Esophagus mucosa (tissue), 1 donor: ENCODE results near the gene NPAT. TPM values are rescaled to one million over a fixed set of nuclear protein-coding genes. Genes with fewer than 3 reads are reported as not detected.
"Not testable (repeated sequence)": the region's sequence is repeated elsewhere in the genome, so short reads cannot be mapped to it uniquely, and the experiment has no call there.

Experiments used
- ATAC-seq: fragments of 200-7000 bp; cut with Tn5 transposase; one replicate; pipeline ENCODE4 v1.9.1; 2020
- total RNA-seq: library from RNA; stranded (reverse); gene quantifications from one replicate; pipeline ENCODE4 v1.2.4, GENCODE V29; 2023
- donor health status: DM: yes; HTN: yes; CAD: no.

NPAT gene
- total RNA-seq, 1 donor from 2014 or later, result 7.9 TPM

DNA sequence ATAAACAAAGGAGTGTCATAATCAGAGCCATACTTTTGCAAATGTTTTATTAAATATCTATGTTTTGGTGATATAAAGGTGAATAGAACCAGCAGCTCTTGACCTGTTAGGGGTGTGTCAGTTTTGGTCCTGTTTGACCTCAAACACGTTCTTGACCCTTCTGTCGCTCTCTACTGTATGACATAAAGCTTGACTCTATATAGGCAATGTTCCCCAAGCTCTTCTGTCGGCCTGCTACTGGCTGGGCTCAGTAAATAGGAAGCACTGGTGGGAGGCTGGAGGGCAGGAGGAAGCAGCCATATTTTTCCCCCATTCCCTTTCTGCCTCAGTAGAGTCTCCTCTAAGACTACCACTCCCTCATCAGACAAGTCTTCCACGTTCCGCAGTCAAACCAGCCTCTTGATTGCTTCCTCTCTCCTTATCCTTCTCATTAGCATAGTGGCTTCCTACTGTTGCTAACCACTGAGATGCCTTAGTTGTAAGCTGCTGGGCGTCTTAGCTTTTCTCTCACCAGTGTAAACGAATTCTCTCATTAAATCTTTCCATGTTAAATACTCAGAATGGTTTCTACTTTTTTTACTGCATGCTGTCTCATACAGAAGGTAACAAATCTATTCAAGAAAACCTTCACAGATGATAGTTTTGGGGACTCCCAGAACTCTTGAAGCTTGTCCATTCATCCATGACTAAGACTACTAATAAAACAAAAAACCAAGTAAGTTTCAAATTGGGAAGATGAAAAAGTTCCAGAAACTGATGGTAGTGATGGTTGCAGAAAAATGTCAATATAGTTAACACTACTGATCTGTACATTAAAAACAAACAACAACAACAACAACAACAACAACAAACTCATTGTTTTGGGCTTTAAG, 3.3 kb downstream of the NPAT start:
- ATAC-seq, result no peak

DNA sequence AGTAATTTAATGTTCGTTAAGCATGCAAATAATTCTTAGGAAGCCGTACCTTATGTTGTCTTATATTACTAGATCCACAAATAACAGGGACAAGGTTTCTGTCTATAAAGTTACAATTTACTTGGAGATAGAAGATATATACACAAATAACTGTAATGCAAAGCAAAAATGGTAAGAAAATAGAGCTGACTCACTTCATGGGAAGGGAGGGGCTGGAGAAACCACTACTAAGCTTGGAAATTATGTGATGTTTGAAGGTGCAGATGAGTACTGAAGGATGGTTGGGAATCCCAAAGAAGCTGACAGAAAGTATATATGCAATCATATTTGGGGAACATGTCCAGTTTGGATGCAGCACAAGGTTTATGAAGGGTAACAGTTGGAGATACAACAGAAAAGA, 4.0 kb downstream of the NPAT start:
- no peak for ATAC-seq

DNA sequence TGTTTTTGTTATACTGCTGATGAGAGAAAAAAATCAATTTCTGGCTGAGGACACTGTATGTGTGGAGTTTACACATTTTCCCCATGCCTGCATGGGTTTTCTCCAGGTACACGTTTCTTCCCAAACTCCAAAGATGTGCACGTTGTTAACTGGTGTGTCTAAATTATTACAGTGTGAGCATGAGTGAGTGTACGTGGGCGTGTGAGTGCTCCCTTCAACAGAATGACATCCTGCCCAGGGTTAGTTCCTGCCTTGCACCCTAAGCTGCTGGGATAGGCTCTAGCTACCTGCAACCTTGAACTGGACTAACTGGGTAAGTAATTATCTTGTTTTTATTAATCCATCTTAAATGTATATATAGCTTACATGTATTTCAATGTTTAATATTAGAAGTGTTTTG, 5.5 kb downstream of the NPAT start:
- peak; percentile 64 for ATAC-seq

DNA sequence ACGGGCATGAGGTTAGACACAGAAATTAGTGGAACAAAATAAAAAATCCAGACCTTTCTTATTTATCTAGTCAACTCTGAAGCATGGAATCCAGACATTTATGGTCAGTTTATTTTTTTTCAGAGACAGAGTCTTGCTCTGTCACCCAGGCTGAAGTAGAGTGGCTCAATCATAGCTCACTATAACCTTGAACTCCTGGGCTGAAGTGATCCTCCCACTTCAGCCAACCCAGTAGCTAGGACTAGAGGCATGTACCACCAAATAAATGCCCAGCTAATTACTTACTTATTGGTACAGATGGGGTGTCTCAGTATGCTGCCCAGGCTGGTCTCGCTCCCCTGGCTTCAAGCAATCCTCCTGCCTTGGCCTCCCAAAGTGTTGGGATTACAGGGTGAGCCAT, 8.7 kb downstream of the NPAT start:
- ATAC-seq, result no peak

DNA sequence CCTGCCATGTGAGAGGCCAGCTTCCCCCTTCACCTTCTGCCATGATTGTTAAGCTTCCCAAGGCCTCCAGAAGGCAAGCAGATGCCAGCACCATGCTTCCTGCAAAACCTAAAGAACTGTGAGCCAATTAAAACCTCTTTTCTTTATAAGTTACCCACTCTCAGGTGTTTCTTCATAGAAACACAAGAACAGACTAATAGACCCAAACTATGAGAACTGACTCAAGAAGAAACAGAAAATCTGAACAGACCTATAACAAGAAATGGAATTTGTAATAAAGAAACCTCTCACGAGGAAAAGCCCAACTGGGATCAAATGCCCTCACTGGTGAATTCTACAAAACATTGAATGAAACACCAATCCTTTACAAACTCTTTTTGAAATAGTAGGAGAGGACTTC, 12.0 kb downstream of the NPAT start:
- no peak for ATAC-seq

DNA sequence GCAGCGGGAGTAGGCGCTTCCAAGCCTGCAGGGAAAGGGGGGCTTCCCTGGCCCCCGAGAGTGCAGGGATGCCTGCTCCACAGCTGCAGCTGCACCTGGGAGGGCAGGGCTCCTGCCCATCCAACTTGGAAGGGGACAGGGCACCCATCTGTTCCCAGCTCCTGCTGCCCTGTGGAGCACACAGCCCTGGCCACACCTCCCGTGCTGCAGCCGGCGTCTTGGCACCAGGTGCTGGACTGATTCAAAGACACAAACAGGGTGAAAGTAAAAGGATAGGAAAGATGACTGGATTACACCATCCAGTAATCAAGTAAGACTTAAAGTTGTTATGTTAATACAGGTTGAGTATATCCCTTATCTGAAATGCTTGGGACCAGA, 14.8 kb downstream of the NPAT start:
- ATAC-seq, result no peak

DNA sequence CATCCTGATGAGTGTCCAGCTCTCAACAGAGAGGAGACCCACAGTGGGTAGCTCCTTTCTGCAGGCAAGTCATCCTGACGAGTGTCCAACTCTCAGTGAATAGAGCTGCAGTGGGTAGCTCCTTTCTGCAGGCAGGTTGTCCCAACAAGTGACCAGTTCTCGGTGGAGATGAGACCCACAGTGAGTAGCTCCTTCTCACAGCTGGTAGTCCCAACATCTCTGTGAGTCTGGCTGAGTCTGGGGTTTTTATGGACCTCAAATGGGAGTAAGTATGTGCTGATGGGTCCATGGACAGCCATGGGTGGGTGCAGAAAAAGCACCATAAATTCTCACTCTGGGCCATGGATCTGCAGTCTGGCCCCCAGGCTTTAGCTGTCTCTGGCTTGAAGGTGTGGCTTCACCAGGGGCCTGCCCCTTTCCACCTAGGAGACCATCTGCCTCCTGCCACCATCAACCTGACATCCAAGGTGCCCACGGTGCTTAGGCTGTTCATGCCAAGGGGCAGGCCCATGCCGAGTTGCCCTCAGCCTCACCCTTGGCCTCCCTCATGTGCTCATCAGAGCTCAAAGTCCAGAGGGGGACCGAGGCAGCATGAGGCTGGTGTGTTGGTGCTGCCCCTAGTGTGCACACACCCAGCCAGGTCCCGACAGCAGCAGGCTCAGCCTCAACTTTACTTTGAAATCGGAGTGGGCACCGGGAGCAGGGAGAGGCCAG, 15.3 kb downstream of the NPAT start:
- no peak for ATAC-seq

DNA sequence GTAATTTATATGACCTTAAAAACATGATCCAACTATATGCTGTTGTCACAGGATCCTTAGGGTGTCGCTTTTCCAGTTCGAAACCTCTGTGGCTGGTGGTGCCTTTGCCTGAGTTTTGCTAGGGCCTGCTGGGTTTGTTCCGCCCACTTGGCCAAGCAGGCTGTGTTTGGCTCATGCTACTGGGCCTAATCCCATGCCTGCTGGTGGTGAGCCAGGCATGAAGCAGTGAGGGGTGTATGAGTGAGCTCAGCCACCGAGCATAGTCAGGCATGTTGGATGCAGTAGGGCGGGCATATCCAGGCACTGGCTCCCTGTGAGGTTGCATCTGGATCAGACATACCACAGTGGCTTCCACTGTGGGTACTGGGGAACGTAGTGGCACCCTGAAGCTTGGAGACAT, 16.3 kb downstream of the NPAT start:
- peak; percentile 33 for ATAC-seq

DNA sequence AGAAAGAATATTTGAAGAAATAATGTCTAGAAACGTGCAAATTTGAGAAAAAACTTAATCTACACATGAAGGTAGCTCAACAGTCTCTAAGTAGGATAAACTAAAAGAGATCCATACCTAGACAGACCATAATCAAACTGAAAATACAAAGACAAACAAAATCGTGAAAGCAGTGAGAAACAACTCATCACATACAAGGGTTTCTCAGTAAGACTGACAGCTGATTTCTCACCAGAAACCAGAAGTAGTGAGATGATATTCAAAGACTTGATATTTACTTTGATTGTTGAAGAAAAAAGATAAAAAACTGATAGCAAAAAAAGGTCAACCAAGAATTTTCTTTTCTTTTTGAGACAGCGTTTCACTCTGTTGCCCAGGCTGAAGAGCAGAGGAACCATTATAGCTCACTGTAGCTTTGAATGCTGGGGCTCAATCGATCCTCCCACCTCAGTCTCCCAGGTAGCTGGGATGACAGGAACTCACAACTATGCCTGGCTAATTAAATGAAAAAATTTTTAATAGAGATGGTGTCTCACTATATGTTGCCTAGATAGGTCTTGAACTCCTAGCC, 17.4 kb downstream of the NPAT start:
- no peak for ATAC-seq

DNA sequence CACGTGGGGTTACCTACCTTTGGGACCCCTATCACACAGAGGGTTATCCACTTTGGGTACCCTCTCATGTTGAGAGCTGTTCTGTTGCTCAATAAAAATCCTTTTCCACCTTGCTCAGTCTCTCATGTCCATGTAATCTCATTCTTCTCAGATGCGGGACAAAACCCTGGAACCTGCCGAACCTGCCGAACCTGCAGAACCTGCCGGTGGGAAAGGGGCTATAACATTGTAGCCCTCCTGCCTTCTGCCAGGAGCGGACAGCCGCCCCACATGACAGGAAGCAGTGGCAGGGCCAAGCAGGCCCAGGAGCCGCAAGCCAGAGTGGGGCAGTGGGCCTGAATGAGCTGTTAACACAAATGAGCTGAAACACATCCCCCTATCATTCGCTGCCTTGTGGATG, 18.1 kb downstream of the NPAT start:
- ATAC-seq, result no peak

DNA sequence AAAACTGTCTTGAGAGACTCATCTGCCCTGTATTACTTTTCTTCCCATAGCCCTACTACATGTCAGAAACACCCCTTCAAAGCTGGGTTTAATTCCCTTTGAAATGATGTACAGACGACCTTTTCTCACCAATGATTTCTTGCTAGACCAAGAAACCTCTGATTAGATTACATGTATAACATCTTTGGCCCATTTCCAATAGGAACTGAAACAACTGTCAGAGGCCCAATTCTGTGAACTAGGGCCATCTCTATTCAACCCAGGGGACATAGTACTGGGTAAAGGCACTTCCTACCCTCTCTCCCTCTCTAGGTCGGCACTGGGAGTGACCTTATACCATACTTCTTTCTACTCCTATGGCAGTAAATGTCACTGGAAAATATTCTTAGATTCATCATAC, 19.4 kb downstream of the NPAT start:
- no peak for ATAC-seq

DNA sequence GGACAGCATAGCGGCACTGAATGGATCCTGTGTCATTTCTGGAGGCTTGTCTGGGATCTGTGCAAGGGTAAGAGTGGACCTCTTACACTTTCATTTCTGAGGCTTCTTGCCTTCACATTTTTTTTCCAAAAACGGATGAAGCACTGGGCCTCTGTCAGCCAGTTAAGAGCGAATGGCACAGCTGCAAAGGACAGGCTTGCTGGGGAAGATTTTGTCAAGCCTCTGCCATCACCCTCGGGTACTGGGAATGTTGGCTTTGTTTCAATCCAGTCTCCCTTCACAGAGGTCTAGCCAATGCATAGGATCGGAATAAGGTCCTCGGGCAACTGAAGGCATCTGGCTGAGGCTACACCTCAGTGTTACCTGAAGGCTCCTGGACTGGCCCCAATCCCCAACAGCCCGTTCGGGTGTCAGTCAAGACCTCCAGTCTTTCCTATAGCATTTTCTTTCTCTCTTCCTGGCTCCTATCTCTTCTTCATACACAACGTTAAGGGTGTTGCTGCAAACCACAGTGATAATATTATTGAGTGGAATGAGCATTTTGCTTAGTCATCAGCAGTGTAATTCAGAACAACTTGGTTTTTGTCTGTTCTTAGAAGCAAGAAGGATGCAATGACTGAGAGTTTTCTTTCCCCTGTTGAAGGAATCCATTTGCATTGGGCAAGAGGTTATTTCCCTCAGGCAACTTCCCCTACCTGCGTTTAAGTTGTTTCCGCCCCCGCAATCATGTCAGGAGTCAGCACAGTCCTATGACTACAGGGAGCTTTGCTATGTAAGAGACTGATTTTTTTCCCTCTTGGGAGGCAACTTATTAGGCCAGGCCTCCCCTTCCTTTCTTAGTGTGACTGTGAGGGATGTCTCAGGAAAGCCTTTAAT, 22.8 kb downstream of the NPAT start:
- ATAC-seq, result peak; percentile 79

DNA sequence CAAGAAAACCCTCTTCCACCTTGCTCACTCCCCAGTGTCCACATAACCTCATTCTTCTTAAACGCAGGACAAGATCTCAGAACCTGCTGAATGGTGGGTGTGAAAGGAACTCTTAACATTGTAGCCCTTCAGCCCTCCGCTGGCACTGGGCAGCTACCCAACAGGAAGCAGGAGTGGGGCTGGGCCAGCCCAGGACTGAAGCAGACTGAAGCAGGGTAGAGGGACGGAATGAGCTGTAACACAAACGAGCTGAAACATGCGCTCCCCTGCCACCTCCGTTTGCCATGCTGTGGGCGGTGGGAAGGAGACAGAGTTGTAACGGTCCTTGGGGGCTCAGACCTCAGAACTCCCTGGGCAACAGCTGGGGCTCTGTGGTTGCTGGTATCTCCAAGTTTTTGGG, 23.6 kb downstream of the NPAT start:
- ATAC-seq, result peak; percentile 92

DNA sequence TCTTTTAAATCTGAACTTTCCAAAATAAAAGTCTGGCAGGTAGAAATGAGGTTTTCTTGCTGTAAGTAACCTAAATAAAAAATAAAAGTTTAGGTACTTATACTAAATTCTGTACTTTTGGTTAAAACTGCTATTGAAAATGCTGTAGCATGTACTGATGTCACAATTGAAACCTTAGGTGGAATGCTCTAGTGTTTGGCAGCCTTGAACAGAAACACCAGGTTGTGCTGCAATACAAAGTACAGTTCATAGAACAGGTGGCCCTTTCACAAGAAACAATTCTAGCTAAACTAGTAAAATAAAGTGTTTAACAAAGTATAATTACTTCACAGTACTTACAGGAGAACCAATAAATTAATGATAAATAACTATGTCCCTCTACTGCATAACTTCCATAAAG, 25.1 kb downstream of the NPAT start:
- no peak for ATAC-seq

DNA sequence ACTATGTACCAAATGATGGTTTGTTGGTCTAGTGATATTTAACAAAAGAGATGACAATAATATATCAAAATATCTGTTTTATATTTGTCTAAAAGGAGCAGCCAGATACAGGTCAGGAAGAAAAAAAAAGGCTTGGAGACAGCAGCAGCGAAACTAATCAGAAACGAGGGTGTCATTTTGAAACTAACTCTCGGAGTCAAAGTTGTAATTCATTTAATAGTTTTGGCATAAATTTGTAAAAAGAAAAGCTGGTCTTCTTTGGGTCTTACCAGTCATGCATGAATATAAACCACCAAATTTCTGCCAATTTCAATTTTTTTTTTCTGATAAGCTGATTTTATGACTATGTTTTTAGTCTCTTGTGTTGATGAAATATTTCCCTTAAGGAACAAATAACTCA, 25.5 kb downstream of the NPAT start:
- no peak for ATAC-seq

DNA sequence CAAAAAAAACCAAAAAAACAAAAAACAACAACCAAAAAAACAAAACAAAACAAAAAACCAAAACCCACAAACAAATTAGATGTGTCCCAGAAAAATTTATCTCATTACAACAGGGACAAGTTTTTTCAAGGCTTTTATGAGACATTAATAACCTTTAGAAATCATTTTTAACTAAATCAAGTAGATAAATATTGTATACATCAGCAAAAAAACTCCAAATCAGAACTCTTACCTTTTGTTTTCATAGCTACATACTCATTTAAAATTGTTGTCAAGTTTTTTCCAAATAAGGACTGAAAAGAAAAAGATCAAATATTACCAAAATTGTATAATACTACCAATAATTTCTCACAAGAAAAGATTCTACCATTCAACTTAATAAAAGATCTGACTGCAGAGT, 28.7 kb downstream of the NPAT start:
- ATAC-seq, result no peak

DNA sequence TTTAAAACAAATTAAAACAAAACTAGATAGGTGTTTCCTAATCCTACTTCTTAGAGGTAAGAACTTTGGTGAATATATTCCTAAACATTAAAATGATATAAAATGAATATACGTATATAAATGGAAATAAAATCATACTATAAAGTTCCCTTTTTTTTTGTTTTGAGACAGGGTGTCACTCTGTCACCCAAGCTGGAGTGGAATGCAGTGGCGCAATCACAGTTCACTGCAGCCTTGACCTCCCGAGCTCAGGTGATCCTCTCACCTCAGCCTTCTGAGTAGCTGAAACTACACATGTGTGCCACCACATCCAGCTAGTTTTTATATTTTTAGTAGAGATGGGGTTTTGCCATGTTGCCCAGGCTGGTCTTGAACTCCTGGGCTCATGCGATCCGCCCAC, 44.9 kb downstream of the NPAT start:
- ATAC-seq, result no peak

DNA sequence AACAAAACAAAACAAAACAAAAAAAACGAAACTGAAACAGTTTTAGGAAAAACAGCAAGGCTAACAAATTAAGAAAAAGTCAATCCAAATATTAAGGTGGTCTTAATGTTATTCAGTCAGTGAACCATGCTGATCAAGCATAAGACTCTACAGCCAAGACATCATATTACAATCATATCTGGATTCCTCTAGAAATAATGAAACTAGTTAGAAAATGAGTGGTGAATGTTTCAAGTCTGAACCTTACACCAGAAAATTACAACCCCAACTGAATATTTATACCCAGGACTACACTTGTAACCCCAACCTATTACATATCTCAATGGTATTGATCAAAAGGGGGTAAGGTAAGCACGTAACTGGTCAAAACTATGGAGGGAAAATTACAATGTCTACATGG, 52.3 kb downstream of the NPAT start:
- no peak for ATAC-seq

DNA sequence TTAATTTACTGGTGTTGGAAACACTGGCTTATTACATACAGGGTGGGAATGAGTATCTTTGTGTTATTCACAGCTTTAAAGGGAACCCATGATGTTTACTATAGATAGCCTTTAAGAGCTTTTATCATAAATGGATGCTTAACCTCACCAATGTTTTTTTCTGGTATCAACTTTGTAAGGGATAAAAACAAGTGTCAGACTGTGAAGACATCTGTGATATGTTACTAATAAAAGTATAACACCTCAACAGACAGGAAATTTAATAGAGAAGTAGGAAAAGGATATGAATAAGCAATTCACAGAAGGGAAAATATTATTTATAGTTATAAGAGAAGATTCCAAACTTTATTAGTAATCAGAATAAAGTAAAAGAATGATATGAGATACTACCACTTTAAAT, 54.8 kb downstream of the NPAT start:
- no peak for ATAC-seq

DNA sequence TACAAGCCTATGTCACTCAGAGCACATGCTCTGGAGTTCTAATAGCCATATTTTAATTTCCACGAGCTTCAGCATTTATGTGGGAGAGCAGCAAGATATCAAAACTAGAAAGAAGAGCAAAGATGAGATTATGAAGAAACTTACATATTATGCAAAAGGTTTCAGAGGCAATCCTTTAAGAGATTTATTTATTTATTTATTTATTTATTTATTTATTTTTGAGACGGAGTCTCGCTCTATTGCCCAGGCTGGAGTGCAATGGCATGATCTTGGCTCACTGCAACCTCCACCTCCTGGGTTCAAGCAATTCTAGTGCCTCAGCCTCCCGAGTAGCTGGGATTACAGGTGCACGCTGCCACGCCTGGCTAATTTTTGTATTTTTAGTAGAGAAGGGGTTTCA, 59.6 kb downstream of the NPAT start:
- ATAC-seq, result not testable (repeated sequence)

DNA sequence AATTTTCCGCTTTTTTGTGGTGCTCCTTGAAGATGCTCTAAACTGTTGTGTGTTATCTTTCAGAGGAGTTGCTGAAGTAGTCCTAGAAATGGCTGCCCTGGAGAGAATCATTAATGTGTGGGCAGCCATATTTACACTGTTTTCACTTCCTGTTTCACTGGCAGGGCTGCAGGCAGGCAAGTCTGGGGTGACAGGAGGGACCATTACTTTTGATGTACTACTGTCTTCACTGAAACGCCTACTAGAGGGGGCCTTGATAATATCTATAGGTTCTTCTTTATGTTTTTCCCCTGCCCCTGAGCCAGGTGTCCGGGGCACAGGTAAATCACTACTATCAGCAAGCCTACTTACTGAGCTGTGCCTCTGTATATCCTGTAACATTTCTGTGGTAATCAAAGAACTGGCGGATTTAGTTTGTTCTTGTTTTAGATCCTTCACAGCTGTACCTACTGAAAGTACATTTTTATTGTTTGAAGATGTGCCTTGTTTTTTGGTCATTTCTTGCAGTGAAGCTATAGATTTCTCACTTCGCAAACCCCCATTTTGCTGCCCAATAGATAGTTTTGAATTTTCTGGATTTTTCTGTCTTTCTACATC, 61.4 kb downstream of the NPAT start:
- ATAC-seq, result peak; percentile 23

DNA sequence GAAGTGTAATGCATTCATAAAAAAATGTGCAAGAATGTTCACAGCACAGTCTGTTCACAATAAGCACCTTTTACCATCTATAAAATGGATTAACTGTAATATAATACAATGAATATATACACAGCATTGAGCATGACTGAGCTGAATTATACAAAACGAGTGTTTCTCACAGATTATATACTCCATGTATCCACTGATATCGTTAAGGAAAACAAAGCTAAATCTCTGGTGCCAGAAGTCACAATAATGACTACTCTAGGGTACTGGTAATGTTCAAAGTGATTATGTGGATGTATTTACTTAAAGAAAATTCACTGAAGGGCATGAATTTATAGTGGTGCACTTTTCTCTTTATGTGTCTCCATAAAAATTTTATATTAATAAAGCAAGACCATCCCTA, 67.8 kb downstream of the NPAT start:
- ATAC-seq, result no peak

DNA sequence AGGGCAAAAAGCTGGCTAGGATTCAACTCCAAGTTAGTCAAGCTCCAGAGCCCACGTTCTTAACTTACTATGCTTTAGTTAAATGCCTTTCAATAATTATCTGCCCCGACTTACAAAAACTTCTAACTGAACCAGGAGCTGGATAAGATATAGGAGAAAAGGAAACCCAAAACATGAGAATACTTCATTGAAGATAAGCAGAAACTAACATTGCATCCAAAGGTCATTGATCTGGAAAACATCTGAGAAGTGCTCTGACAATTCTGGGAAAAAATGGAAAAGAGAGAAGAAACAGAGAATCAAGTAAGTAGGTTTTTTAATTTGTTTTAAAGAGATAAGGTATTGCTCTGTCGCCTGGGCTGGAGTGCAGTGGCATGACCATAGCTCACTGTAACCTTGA, 73.9 kb downstream of the NPAT start:
- no peak for ATAC-seq
